DMS79 (cell line): ENCODE data around the gene FNTB.
A peak's percentile ranks its signal among the peaks of the same experiment; 100 is the strongest.
"Not testable (repeated sequence)": the region's sequence is repeated elsewhere in the genome, so short reads cannot be mapped to it uniquely, and the experiment has no call there.

ENCODE experiments used
- DNase-seq: peaks from one replicate; lab custom pipeline; 2025; lab: John Stamatoyannopoulos, UW

The FNTB gene

GRCh38 chr14:65087835-65088234 lies 101.1 kb downstream of the FNTB start:
- DNase-seq = not testable (repeated sequence)

DNA sequence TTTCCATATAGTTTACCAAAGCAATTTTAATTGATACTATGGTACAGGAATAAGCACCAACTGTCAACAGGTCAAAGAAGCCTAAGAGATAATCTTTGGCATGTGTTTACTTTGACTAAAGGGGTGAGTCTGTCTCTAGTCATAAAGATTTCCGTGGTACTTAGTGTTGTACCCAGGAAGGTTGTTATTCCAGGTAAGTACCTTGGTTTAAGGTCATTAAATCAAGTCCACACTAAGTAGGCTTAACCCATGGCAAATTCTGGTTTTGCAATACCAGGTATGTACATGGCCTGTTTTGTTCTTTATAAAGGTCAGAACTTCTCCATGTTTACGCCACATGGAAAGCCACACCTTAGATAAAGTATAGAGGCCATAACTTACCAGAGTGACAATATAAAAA lies 105.7 kb downstream of the FNTB start:
- DNase-seq = no peak

GRCh38 chr14:65095633-65096205 lies 109.0 kb downstream of the FNTB start:
- DNase-seq = peak; percentile 82

DNA sequence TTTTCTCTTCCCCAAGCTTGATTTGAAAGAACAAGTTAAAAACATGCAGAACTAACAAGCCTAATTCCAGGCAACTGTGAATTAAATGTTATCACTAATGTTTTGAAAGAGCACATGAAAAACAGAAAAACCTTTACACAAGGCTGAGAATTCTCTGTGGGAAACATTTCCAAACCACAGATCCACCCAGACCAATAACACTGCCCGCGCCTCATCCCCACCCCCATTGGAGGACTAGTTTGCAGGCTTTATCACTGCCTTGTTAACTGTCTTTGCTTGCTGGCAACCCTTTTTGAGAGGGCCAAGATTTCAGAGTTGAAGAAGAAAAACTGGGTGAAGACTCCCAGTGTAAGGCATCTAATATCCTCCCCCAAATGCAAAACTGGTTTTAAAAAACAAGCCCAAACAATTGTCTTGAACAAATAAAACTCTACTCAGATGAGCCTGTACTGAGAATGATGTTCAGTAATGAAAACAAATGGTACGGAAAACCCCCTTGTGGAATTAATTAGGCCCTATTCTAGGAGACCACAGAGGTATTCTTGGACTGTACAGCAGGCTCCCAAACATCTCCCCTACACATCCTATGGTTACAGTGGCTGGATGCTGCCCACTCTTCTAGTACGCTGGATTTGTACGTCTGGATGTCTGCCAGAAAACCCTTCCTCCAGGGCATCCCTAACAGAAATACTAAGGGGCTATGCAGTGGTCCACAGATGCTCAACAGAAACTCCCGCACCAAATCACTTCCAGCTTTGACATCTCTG lies 109.8 kb downstream of the FNTB start:
- no peak for DNase-seq

DNA sequence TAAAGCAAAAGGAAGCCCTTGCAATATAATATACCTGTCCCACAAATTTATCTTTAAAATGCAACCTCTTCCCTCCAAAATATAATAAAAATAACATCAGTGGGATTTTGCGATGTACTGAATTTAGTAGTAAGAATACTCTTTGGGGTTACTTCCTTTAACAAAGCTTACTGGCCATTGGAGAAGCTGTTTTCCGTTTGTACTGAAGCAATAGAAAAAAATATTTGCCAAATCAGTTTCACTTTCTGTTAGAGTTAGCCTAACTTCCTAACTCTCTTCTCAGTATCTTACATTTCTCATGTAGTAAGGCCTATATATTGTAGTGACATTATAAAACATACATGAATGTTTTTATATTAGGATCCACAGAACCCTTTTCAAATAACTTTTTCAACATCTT lies 111.9 kb downstream of the FNTB start:
- DNase-seq = no peak

- DNase-seq = no peak
Observed at GRCh38 chr14:65100922-65101541, 114.3 kb downstream of the FNTB start.

DNA sequence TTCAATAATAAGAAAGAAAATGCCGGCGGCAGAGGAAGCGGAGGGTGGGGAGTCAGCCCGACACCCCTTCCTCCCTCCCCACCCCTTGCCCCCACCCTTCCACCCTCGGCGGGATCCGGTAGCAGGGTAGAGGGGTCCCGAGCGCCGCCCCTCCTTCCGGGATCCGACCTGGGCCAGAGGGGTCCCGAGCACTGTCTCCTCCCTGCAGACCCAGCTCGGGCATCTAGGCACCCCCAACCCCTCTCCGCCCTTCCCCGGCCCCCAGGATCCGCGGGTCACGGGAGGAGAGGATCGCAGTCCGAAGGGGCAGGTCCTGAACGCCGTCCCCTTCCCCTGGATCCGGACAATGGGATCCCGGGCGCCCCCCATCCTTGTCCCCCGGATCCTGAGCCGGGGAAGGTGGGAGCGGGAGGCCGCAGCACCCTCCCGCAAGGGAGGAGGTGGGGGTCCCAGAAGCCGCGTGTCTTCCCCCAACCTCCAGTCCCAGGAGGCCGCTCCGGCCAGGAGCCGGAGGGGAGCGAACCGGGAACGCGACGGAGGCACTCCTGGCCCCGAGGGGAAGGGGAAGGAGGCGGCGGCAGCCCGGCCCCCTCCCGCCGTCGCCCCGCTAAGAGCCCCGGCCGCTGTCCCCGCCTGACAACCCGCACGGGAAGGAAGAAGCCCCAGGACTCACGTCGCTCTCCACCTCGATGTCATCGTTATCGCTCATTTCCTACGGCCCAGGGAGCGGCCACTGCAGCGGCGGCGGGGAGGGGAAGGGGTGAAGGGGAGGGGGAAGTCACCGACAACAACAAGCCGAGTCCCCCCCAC lies 115.1 kb downstream of the FNTB start:
- no peak for DNase-seq

GRCh38 chr14:65102441-65103149 lies 115.9 kb downstream of the FNTB start, which contains the start of gene MAX:
MAX (minus strand) TSS chr14:65102517; CDS start chr14:65102339, 178 bp downstream.
- peak; percentile 99 for DNase-seq

GRCh38 chr14:65103150-65103760 lies 116.6 kb downstream of the FNTB start:
- DNase-seq = peak; percentile 36

DNA sequence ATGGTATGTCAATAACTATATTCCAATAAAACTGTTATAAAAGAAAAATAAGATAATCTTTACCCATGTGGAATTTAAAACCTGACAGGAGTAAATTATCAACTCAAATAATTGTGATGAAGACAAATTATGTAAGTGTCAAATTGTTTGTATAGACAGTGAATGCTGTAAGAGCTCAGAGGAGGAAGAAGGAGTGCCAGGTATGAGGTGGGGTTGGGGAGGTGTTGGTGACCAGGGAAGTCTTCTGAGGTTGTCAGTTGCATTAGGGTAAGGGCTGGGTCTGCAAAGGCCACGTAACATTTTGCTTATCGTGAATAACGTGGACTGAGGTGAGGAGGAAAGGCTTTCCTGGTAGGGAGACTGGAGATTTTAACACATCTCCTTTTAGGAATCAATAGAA lies 118.1 kb downstream of the FNTB start:
- DNase-seq = no peak

- DNase-seq = no peak
Observed at GRCh38 chr14:65106316-65106715, 119.6 kb downstream of the FNTB start.

- DNase-seq = no peak
Observed at GRCh38 chr14:65106736-65107135, 120.0 kb downstream of the FNTB start.

- no peak for DNase-seq
Observed at GRCh38 chr14:65107200-65107599, 120.5 kb downstream of the FNTB start.

DNA sequence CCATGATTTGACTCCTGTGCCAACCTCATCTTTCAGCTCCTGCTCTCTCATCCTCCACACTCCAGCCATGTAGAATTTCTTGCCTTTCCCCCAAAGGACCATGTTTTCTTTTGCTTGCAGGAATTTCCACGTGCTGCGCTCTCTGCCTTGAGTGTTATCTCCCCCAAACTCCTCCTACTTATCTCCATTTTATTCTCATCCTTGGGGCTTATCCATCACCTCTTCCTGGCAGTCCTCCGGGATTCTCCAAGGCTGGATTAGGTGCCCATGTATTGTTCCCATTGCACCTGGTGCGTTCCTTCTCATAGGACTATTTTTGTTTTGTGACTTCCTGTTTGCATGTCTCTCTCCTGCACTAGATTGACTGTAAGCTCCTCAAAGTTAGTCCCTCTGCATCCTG lies 122.7 kb downstream of the FNTB start:
- no peak for DNase-seq

GRCh38 chr14:65110525-65110924 lies 123.8 kb downstream of the FNTB start:
- no peak for DNase-seq
